Right cardiac atrium (tissue), 5 donors: ENCODE data around the gene HOXA7. TPM values are rescaled to one million over a fixed set of nuclear protein-coding genes. Genes with fewer than 3 reads are reported as not detected.

Source experiments
- ATAC-seq, 2 donors: fragments of 200-7000 bp; cut with Tn5 transposase; one replicate each; pipeline versions ENCODE4 v1.8.0 to v1.9.1; 2020; ENCODE audit warnings: moderate library complexity in 2 of 2, mild to moderate bottlenecking in 1 of 2
- DNase-seq, 3 donors: peaks; one replicate each; pipeline ENCODE4 v3.0.0-alpha.2; 2020
- H3K27ac ChIP-seq: one replicate; pipeline ENCODE4 v1.5.1; 2013; ENCODE audit warnings: mild to moderate bottlenecking, low read length, control low read depth, moderate library complexity
- H3K27me3 ChIP-seq: one replicate; pipeline ENCODE4 v1.6.1; 2013; ENCODE audit not compliant: control insufficient read depth, insufficient read depth
- H3K4me1 ChIP-seq: one replicate; pipeline ENCODE4 v1.6.1; 2013; ENCODE audit warnings: low read length; ENCODE audit not compliant: control insufficient read depth, insufficient read depth
- H3K4me3 ChIP-seq: one replicate; pipeline ENCODE4 v1.5.1; 2013; ENCODE audit warnings: low read length, control low read depth
- H3K9me3 ChIP-seq: one replicate; pipeline ENCODE4 v1.6.1; 2013; ENCODE audit warnings: low read length; ENCODE audit not compliant: control insufficient read depth
- WGBS: extraction: QIAGEN DNeasy Blood & Tissue Kit; methylation state at CpG from one replicate; pipeline ENCODE4 v1.1.7; 2013; 5-methylcytosine and 5-hydroxymethylcytosine counted together
- intact Hi-C, 4 donors: fragments of 100-400 bp; cut with DNase I; formaldehyde crosslinking; loops; one replicate each; pipeline versions ENCODE4 v1.11.0 to v1.14.0; 2022 to 2023
- polyA plus RNA-seq: library from polyadenylated mRNA; stranded (reverse); fragments of 200-250 nt; gene quantifications from one replicate; pipeline ENCODE4 v1.2.3, GENCODE V29; 2013
- total RNA-seq, 4 donors: library from RNA; stranded (reverse); fragmentation: NEBNext Ultra II Directional; extraction: Animal tissue kit (Norgen Biotek cat#: 25700); gene quantifications; one replicate each; pipeline ENCODE4 v1.2.1, GENCODE V29; 2021
- donor health status: healthy with polysubstance abuse.
- donor health status: DM: no; HTN: yes; CAD: no.
- donor health status: DM: no; HTN: no; CAD: no.
- donor health status: DM: no; HTN: yes; CAD: no; lungs with severe emphysema.
- donor health status: DM: yes; HTN: yes; CAD: no.

Gene HOXA7
- total and polyA plus RNA-seq, 5 donors: 0.11 TPM; not detected in 4

DNA sequence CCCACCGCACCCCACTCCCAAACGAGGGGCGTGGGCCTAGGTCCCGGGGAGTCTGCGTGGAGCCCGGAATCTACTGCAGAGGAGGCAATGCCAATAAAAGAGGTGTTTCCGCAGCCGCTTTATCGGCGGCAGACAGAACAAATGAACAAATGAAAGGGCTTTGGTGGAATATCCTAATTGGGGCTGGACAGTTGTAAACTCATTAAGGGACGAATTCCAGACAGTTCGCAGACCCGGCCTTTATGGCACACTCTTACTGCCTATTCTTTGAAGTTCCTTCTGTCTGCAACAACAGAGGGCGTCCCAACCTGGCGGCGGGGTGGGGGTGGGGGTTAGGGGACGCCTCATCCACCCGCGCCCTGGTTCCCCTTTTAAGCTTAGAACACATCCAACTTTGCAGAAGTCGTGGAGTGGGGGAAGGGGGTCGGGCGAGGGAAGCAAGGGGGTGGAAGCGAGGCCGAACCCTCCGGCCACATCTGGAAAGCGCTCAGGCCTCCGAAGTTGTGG, 4.8 kb upstream of the HOXA7 start:
- Histone ChIP-seq H3K4me1 (peaks cover under 1% of the 10 kb centered on the region), H3K4me3 (peak overlapping the region; percentile 21), H3K27ac (no peak overlapping the region), H3K27me3 (no peaks in the 10 kb centered on the region), H3K9me3 (no peaks in the 10 kb centered on the region)
- WGBS: 6% methylated on average over 27 of the region's 27 CpGs
- intact Hi-C loops: loop anchor here (5.0 to 10.0 kb wide), 4 partner anchors 479 to 1276 kb away; no protein-coding TSS in a partner anchor
- DNase-seq: peak in 2 of 3 donors; percentile 68 to 75
- peak in 1 of 2 donors; percentile 32 for ATAC-seq

- H3K4me1 ChIP-seq: peaks cover 4% of the 10 kb centered on the region
- 2% methylated on average over 54 of the region's 54 CpGs for WGBS
- DNase-seq (peak; percentile 85 to 93 (median 92)), ATAC-seq (peak; percentile 71 to 88)
- peak overlapping the region; percentile 59 for H3K4me3 ChIP-seq
- no peak overlapping the region for H3K27ac ChIP-seq
- H3K27me3 ChIP-seq: no peaks in the 10 kb centered on the region
- no peaks in the 10 kb centered on the region for H3K9me3 ChIP-seq
- intact Hi-C loops: loop anchor here (5.0 to 10.0 kb wide), 4 partner anchors 478 to 1276 kb away; no protein-coding TSS in a partner anchor
These were observed 4.2 kb upstream of the HOXA7 start for GRCh38 chr7:27160546-27161213.

DNA sequence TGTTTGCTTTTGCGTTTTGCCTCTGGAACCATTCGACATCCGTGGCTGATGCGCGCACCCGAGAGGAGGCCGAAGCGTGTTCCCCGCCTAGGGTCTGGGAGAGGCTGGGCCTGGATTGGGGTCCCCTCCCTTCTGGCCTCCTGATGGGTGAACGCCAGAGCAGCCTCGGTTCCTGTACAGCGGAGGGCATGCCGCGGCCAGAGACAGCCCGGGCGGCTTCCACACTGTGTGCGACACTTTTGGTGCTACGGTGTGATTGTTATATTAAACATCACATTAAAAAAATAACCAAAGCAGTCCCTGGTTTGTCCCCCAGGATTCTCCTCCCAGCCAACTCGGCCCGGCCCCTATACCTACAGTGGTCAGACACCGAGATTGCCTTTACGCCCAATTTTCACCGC, 3.7 kb upstream of the HOXA7 start:
- ATAC-seq: peak; percentile 3 to 8
- Histone ChIP-seq H3K27me3 (no peaks in the 10 kb centered on the region), H3K4me3 (peak overlapping the region; percentile 59), H3K27ac (no peak overlapping the region), H3K4me1 (peaks cover 4% of the 10 kb centered on the region), H3K9me3 (no peaks in the 10 kb centered on the region)
- DNase-seq: peak in 2 of 3 donors; percentile 48 to 54
- intact Hi-C loops: loop anchor here (5.0 to 10.0 kb wide), 4 partner anchors 478 to 1275 kb away; no protein-coding TSS in a partner anchor
- 37% methylated on average over 23 of the region's 23 CpGs for WGBS

GRCh38 chr7:27159266-27160144, 3.0 kb upstream of the HOXA7 start:
- WGBS: 54% methylated on average over 27 of the region's 27 CpGs
- H3K4me1 ChIP-seq: peaks cover 7% of the 10 kb centered on the region
- peak in 1 of 3 donors; percentile 31 for DNase-seq
- intact Hi-C loops: loop anchor here (5.0 to 10.0 kb wide), 7 partner anchors 295 to 1285 kb away; partner anchors contain the start of gene SKAP2 (in 1 of the 4)
- H3K27me3 ChIP-seq: no peaks in the 10 kb centered on the region
- H3K9me3 ChIP-seq: no peaks in the 10 kb centered on the region
- no peak overlapping the region for H3K27ac ChIP-seq
- ATAC-seq: no peak
- no peak overlapping the region for H3K4me3 ChIP-seq

- no peak for ATAC-seq
- 20% methylated on average over 35 of the region's 35 CpGs for WGBS
- Histone ChIP-seq H3K27me3 (no peaks in the 10 kb centered on the region), H3K27ac (no peak overlapping the region), H3K9me3 (no peaks in the 10 kb centered on the region), H3K4me3 (no peak overlapping the region), H3K4me1 (peaks cover 7% of the 10 kb centered on the region)
- no peak for DNase-seq
- intact Hi-C loops: loop anchor here in 2 of 4 donors (10.0 kb wide), 3 partner anchors 294 to 1284 kb away; partner anchors contain the start of gene SKAP2 (in 1 of the 2)
These were observed 2.2 kb upstream of the HOXA7 start for GRCh38 chr7:27158436-27159265.

DNA sequence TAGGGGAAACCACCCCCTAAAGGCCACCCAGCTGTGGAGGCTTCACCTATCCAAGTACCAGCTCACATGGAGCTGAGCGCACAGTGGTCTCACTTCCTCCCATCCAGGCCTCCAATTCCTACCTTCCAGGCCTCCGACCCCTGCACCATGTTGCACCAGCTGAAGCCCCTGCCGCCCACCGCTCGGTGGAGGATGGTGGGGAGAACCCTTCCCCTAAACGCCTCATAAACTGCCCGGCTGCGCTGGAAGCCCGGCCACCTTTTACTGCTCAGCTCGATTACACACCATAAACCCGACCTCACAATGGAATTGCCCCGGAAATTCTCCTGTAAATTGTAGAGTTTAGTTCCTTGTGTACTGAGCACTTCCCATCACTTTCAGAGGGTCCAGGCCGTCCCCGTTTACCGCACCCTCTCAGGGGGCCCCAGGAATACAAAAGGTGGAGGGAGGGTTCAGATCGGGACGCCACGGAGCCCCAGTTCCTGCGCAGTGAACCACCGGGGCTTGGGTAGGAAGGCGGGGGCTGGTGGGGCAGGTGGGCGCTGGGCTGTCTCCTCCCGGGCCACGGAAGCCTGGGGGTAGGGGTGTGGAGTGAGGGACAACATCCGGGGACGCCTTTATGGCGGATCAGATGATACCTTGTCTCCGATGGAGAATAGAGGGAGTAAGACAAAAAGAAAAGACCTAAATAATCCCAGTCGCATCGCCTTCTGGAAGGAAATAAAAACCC, 1.4 kb upstream of the HOXA7 start:
- DNase-seq (no peak), ATAC-seq (no peak)
- H3K27me3 ChIP-seq: no peaks in the 10 kb centered on the region
- H3K4me3 ChIP-seq: no peak overlapping the region
- WGBS: 6% methylated on average over 30 of the region's 30 CpGs
- intact Hi-C loops: loop anchor here in 2 of 4 donors (10.0 kb wide), 3 partner anchors 293 to 1283 kb away; partner anchors contain the start of gene SKAP2 (in 1 of the 2)
- H3K9me3 ChIP-seq: no peaks in the 10 kb centered on the region
- no peak overlapping the region for H3K27ac ChIP-seq
- peaks cover 7% of the 10 kb centered on the region for H3K4me1 ChIP-seq

DNA sequence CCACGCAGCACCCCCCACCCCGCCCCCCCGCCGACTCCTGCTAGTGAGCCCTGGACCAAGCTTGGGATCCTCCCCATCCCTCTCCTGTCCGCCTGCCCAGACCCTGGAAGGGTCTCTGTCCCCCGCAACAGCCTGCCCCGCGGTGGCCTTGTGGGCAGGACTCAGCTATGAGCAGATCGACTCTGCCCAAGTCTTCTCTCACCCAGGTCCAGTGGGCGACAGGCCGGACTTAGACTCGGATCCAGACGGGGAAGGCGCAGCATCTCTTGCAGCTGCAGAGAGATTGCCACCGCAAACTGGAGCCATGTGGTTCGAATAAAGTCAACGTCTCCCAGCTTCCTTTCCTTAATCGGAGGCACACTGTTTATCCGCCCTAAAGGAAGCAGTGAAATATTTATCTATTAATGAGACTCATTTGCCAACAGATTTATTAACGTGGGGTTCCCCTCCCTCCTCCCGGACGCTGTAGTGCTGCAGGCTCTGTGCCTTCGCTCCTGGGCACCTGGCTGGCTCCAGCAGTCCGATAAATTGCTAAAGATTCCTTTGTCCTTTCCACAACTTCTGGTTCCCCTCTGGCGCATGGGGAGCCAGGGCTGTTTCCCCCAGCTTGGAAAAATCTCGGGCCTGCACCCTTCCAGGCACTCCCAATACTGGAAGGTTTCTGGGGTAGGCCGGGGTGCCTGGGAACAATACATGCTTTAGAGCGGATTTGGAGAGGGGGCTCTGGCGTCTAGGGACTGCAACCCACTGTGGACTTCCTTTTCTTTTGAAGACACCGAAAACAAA, 634 bp upstream of the HOXA7 start:
- DNase-seq: peak in 1 of 3 donors; percentile 34
- Histone ChIP-seq H3K27ac (no peak overlapping the region), H3K9me3 (no peaks in the 10 kb centered on the region), H3K4me3 (peak overlapping the region; percentile 23), H3K4me1 (peaks cover 7% of the 10 kb centered on the region), H3K27me3 (no peaks in the 10 kb centered on the region)
- intact Hi-C loops: loop anchor here in 2 of 4 donors (10.0 kb wide), 3 partner anchors 292 to 1282 kb away; partner anchors contain the start of gene SKAP2 (in 1 of the 2)
- ATAC-seq: no peak
- WGBS: 9% methylated on average over 30 of the region's 30 CpGs

GRCh38 chr7:27155816-27156507, 513 bp downstream of the HOXA7 start:
- Histone ChIP-seq H3K9me3 (no peaks in the 10 kb centered on the region), H3K4me1 (peaks cover 9% of the 10 kb centered on the region), H3K27me3 (no peaks in the 10 kb centered on the region), H3K27ac (no peak overlapping the region), H3K4me3 (peak overlapping the region; percentile 23)
- ATAC-seq: no peak
- 3% methylated on average over 63 of the region's 63 CpGs for WGBS
- intact Hi-C loops: loop anchor here in 2 of 4 donors (10.0 kb wide), 3 partner anchors 291 to 1281 kb away; partner anchors contain the start of gene SKAP2 (in 1 of the 2)
- no peak for DNase-seq
